ENCODE measurements around the gene NUDT3.
A peak's percentile ranks its signal among the peaks of the same experiment; 100 is the strongest.

GRCh38 chr6:34235307-34236130 is 156.9 kb downstream of the NUDT3 start:
- TF ChIP-seq POLR2A (IDR thresholded peaks at IDR 0.05; ENCODE audit: low read length): peak; percentile 21; the same call in 1 of the 2 replicates
- no peak for TF ChIP-seq REST (IDR thresholded peaks at IDR 0.05)
- no peak for TF ChIP-seq CTCF (IDR thresholded peaks at IDR 0.05)
- no peak for TF ChIP-seq POLR2AphosphoS2 (conservative IDR thresholded peaks at IDR 0.05; ENCODE audit: low read length)
- TF ChIP-seq MAFK (IDR thresholded peaks at IDR 0.05; ENCODE audit: partially characterized antibody): no peak
- no peak for TF ChIP-seq RFX5 (IDR thresholded peaks at IDR 0.05)
- no peak; the same call in none of the 2 replicates for TF ChIP-seq MAX (IDR thresholded peaks at IDR 0.05)
- no peak; the same call in 1 of the 2 replicates for TF ChIP-seq FOSL2 (IDR thresholded peaks at IDR 0.05)
- TF ChIP-seq FOSL2 (CRISPR knock-in tag; IDR thresholded peaks at IDR 0.05): peak; percentile 86
- no peak for TF ChIP-seq SMC3 (IDR thresholded peaks at IDR 0.05)
- TF ChIP-seq CHD2 (IDR thresholded peaks at IDR 0.05; ENCODE audit: low read length, partially characterized antibody): no peak
- TF ChIP-seq EP300 (IDR thresholded peaks at IDR 0.05): no peak
- TF ChIP-seq HES2 (IDR thresholded peaks at IDR 0.05): no peak

Data from A549 (cell line).